Hepatocyte (in vitro differentiated cells): Measurements from ENCODE around the gene OSBPL10. TPM values are rescaled to one million over a fixed set of nuclear protein-coding genes. Genes with fewer than 3 reads are reported as not detected.
"Not testable (repeated sequence)": the region's sequence is repeated elsewhere in the genome, so short reads cannot be mapped to it uniquely, and the experiment has no call there.

Experiments
- DNase-seq: peaks from one replicate; pipeline ENCODE4 v3.0.0-alpha.2; 2016; ENCODE audit warnings: low spot score
- H2AFZ ChIP-seq: fragments of 200-600 bp; sonication (generic); 2 replicates; pipeline ENCODE4 v1.6.0; 2016; ENCODE audit warnings: antibody characterized with exemption, mild to moderate bottlenecking
- H3K27ac ChIP-seq: fragments of 200-600 bp; sonication (generic); 2 replicates; pipeline ENCODE4 v1.5.1; 2016; ENCODE audit warnings: mild to moderate bottlenecking
- H3K27me3 ChIP-seq: fragments of 200-600 bp; sonication (generic); 2 replicates; pipeline ENCODE4 v1.6.1; 2016
- H3K36me3 ChIP-seq: fragments of 200-600 bp; sonication (generic); replicated peaks from 2 replicates; pipeline ENCODE4 v1.5.1; 2016; ENCODE audit warnings: low read depth; ENCODE audit not compliant: insufficient read depth
- H3K4me1 ChIP-seq: fragments of 200-600 bp; sonication (generic); 2 replicates; pipeline ENCODE4 v1.5.1; 2016; ENCODE audit warnings: mild to moderate bottlenecking, moderate library complexity; ENCODE audit not compliant: insufficient read depth
- H3K4me2 ChIP-seq: fragments of 200-600 bp; sonication (generic); 2 replicates; pipeline ENCODE4 v1.6.0; 2016
- H3K4me3 ChIP-seq: fragments of 200-600 bp; sonication (generic); 2 replicates; pipeline ENCODE4 v1.5.1; 2016; ENCODE audit warnings: mild to moderate bottlenecking
- H3K79me2 ChIP-seq: fragments of 200-600 bp; sonication (generic); 2 replicates; pipeline ENCODE4 v1.6.0; 2017; ENCODE audit warnings: mild to moderate bottlenecking
- H3K9me2 ChIP-seq: fragments of 200-600 bp; sonication (generic); replicated peaks from 2 replicates; pipeline ENCODE4 v1.6.0; 2017; ENCODE audit warnings: mild to moderate bottlenecking; ENCODE audit not compliant: insufficient read depth
- H3K9me3 ChIP-seq: fragments of 200-600 bp; sonication (generic); 2 replicates; pipeline ENCODE4 v1.5.1; 2016; ENCODE audit warnings: low read depth, mild to moderate bottlenecking
- H4K20me1 ChIP-seq: fragments of 200-600 bp; sonication (generic); 2 replicates; pipeline ENCODE4 v1.6.0; 2016; ENCODE audit warnings: mild to moderate bottlenecking; ENCODE audit not compliant: insufficient read depth, poor library complexity, severe bottlenecking
- EZH2 ChIP-seq: fragments of 200-600 bp; sonication (generic); IDR thresholded peaks from 2 replicates; pipeline ENCODE4 v1.6.1; 2016; ENCODE audit warnings: antibody characterized with exemption, mild to moderate bottlenecking, borderline replicate concordance
- EZH2phosphoT487 ChIP-seq: fragments of 200-600 bp; sonication (generic); IDR thresholded peaks from one replicate; pipeline ENCODE4 v1.6.1; 2018; ENCODE audit warnings: antibody characterized with exemption, mild to moderate bottlenecking, low read depth, moderate library complexity; ENCODE audit not compliant: unreplicated experiment, severe bottlenecking
- WGBS: methylation state at CpG from one replicate; pipeline ENCODE4 v1.1.6; 2016; ENCODE audit warnings: low lambda C conversion rate; ENCODE audit errors: missing lambda C conversion rate; 5-methylcytosine and 5-hydroxymethylcytosine counted together
- polyA plus RNA-seq: library from polyadenylated mRNA; unstranded; fragments of >200 nt; fragmentation: Nextera tagmentation; extraction: Ambion mirVana; gene quantifications from 2 replicates; pipeline ENCODE4 v1.2.1, GENCODE V29; 2016
- total RNA-seq: library from RNA; depleted of rRNA; stranded (reverse); fragments of >200 nt; gene quantifications from 2 replicates; pipeline ENCODE4 v1.2.3, GENCODE V29; 2014
- TF ChIP-seq, protein P1 (sequence below): fragments of 200-600 bp; sonication (generic); IDR thresholded peaks from 2 replicates; pipeline ENCODE4 v1.5.1; 2016; ENCODE audit warnings: antibody characterized with exemption, mild to moderate bottlenecking; ENCODE audit not compliant: poor library complexity

Gene OSBPL10
- total and polyA plus RNA-seq, 2 experiments from 2014 or later, result 18.2 to 32.8 TPM

DNA sequence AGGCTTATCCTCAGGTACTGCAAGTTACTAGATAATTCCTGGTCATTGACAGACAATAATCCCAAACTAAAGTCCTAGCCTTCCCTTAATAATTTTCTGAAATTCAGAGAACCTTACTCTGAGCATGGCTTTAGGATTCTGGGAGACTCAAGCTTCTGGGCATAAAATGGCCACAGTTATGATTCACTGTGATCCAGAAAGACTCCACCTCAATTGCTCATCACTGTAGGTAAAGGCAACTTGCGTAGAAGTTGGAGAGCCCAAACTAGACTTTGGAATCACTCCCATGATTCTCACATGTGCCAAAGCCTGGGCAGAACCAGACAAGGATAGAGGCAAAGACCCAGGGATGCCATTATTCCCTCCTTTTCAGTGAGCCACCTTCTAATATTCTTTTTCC lies 195.3 kb downstream of the OSBPL10 start:
- WGBS, result 84% methylated on average over 1 of the region's 1 CpG
- H4K20me1 ChIP-seq, result no peaks in the 10 kb centered on the region
- no peak for DNase-seq
- H3K4me1 ChIP-seq, result no peaks in the 10 kb centered on the region
- no peak overlapping the region for H3K27ac ChIP-seq
- TF ChIP-seq, protein P1, sequence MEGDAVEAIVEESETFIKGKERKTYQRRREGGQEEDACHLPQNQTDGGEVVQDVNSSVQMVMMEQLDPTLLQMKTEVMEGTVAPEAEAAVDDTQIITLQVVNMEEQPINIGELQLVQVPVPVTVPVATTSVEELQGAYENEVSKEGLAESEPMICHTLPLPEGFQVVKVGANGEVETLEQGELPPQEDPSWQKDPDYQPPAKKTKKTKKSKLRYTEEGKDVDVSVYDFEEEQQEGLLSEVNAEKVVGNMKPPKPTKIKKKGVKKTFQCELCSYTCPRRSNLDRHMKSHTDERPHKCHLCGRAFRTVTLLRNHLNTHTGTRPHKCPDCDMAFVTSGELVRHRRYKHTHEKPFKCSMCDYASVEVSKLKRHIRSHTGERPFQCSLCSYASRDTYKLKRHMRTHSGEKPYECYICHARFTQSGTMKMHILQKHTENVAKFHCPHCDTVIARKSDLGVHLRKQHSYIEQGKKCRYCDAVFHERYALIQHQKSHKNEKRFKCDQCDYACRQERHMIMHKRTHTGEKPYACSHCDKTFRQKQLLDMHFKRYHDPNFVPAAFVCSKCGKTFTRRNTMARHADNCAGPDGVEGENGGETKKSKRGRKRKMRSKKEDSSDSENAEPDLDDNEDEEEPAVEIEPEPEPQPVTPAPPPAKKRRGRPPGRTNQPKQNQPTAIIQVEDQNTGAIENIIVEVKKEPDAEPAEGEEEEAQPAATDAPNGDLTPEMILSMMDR, result no peak
- TF ChIP-seq EZH2phosphoT487, result no peak
- H3K9me3 ChIP-seq, result no peaks in the 10 kb centered on the region
- H3K4me3 ChIP-seq, result no peak overlapping the region
- no peaks in the 10 kb centered on the region for H3K9me2 ChIP-seq
- H3K4me2 ChIP-seq, result no peak overlapping the region
- peaks cover 8% of the 10 kb centered on the region for H3K79me2 ChIP-seq
- no peaks in the 10 kb centered on the region for H3K27me3 ChIP-seq
- H2AFZ ChIP-seq, result no peak overlapping the region
- H3K36me3 ChIP-seq, result no peaks in the 10 kb centered on the region

DNA sequence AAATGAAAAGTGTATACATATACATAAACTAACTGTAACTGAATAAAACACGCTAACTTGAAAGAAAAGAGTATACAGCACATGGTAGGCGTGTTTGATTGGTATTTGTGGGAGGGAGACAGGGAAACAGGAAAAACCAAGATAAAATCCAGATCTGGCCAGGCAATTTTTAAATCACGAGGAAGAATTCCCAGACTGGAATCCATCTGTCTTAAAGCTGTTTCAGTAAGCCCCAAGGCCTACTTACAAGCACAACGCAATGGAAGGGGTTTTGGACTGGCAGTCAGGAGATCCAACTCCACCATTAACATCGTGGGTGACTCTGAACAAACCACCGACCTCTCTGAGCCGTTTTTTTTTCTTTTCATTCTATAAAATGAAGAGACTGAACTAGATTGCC lies 195.8 kb downstream of the OSBPL10 start:
- Histone ChIP-seq H3K9me2 (no peaks in the 10 kb centered on the region), H3K27me3 (no peaks in the 10 kb centered on the region), H2AFZ (no peak overlapping the region), H3K27ac (no peak overlapping the region), H3K9me3 (no peaks in the 10 kb centered on the region), H3K36me3 (no peaks in the 10 kb centered on the region), H3K4me3 (no peak overlapping the region), H3K4me2 (no peak overlapping the region), H4K20me1 (no peaks in the 10 kb centered on the region), H3K79me2 (peaks cover 8% of the 10 kb centered on the region), H3K4me1 (no peaks in the 10 kb centered on the region)
- DNase-seq, result no peak
- TF ChIP-seq, protein P1, result no peak
- no peak for TF ChIP-seq EZH2phosphoT487
- TF ChIP-seq EZH2, result no peak
- WGBS, result 60% methylated on average over 7 of the region's 7 CpGs

DNA sequence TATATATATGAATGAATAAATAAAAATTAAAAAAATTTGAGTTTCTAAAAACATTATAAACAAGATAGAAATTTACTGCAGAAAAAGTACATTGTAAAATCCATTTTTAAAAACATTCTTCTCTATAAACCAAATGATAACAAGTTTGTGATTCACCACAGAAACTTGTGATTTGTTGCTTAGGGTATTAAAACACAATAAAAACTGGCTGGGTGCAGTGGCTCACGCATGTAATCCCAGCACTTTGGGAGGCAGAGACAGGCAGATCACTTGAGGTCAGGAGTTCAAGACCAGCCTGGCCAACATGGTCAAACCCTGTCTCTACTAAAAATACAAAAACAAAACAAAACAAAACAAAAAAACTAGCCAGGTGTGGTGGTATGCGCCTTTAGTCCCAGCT lies 197.2 kb downstream of the OSBPL10 start:
- DNase-seq, H3K27ac ChIP-seq, H3K36me3 ChIP-seq, H3K9me3 ChIP-seq, H3K9me2 ChIP-seq, H4K20me1 ChIP-seq, H3K4me3 ChIP-seq, H3K4me1 ChIP-seq, H3K27me3 ChIP-seq, H3K4me2 ChIP-seq, H2AFZ ChIP-seq: not testable (repeated sequence)
- WGBS, result 77% methylated on average over 2 of the region's 2 CpGs
- peaks cover 12% of the 10 kb centered on the region for H3K79me2 ChIP-seq

DNA sequence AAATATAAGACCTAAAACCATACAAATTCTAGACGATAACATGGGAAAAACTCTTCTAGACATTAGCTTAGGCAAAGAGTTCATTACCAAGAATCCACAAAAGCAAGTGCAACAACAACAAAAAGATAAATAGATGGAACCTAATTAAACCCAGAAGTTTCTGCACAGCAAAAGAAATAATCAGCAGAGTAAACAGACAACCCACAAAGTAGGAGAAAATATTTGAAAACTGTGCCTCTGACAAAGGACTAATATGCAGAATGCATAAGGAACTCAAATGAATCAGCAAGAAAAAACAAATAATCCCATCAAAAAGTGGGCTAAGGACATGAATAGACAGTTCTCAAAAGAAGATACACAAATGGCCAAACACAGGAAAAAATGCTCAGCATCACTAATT lies 198.8 kb downstream of the OSBPL10 start:
- H2AFZ ChIP-seq, H3K4me1 ChIP-seq, H3K4me2 ChIP-seq, H3K36me3 ChIP-seq, H3K27ac ChIP-seq, H3K4me3 ChIP-seq, H3K9me3 ChIP-seq, H3K27me3 ChIP-seq, DNase-seq, H3K9me2 ChIP-seq, H4K20me1 ChIP-seq: not testable (repeated sequence)
- H3K79me2 ChIP-seq, result peaks cover 20% of the 10 kb centered on the region
- WGBS, result 100% methylated on average over 1 of the region's 1 CpG

DNA sequence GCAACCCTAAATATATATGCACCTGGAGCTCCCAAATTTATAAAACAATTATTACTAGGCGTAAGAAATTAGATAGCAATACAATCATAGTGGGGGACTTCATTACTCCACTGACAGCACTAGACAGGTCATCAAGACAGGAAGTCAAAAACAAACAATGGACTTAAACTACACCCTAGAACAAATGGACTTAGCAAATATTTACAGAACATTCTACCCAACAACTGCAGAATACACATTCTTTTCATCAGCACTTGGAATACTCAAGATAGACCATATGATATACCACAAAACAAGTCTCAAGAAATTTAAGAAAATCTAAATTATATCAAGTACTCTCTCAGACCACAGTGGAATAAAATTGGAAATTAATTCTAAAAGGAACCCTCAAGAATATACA lies 201.5 kb downstream of the OSBPL10 start:
- no peak overlapping the region for H3K4me3 ChIP-seq
- no peaks in the 10 kb centered on the region for H3K27me3 ChIP-seq
- H3K79me2 ChIP-seq, result peaks cover 20% of the 10 kb centered on the region
- H3K27ac ChIP-seq, result no peak overlapping the region
- H2AFZ ChIP-seq, result no peak overlapping the region
- H3K36me3 ChIP-seq, result no peaks in the 10 kb centered on the region
- 48% methylated on average over 1 of the region's 1 CpG for WGBS
- no peaks in the 10 kb centered on the region for H3K4me1 ChIP-seq
- no peaks in the 10 kb centered on the region for H3K9me2 ChIP-seq
- H3K9me3 ChIP-seq, result no peaks in the 10 kb centered on the region
- no peak for DNase-seq
- H4K20me1 ChIP-seq, result no peaks in the 10 kb centered on the region
- no peak for TF ChIP-seq EZH2
- TF ChIP-seq EZH2phosphoT487, result no peak
- TF ChIP-seq, protein P1, result no peak
- H3K4me2 ChIP-seq, result no peak overlapping the region
